Ishikawa (cell line): Measurements from ENCODE around the gene EXOC4.

Experiments used
- CEBPB ChIP-seq: IDR thresholded peaks from 2 replicates; pipeline ENCODE4 v1.6.1; 2012
- CREB1 ChIP-seq: IDR thresholded peaks from 2 replicates; pipeline ENCODE4 v1.6.1; 2012; ENCODE audit warnings: low read depth
- EGR1 ChIP-seq: IDR thresholded peaks from 2 replicates; pipeline ENCODE4 v1.6.1; 2012
- EP300 ChIP-seq: IDR thresholded peaks from 2 replicates; pipeline ENCODE4 v1.6.1; 2012; ENCODE audit warnings: borderline replicate concordance
- FOXM1 ChIP-seq: IDR thresholded peaks from 2 replicates; pipeline ENCODE4 v1.6.1; 2012; ENCODE audit warnings: low read depth, borderline replicate concordance
- MAX ChIP-seq: IDR thresholded peaks from 2 replicates; pipeline ENCODE4 v1.6.1; 2012
- NFIC ChIP-seq: IDR thresholded peaks from 2 replicates; pipeline ENCODE4 v1.6.1; 2012
- RAD21 ChIP-seq: IDR thresholded peaks from 2 replicates; pipeline ENCODE4 v1.6.1; 2012; ENCODE audit warnings: low read depth
- REST ChIP-seq: IDR thresholded peaks from 2 replicates; pipeline ENCODE4 v1.6.1; 2012; ENCODE audit warnings: low read depth, mild to moderate bottlenecking
- TAF1 ChIP-seq: IDR thresholded peaks from 2 replicates; pipeline ENCODE4 v1.6.1; 2012; ENCODE audit warnings: low read depth, mild to moderate bottlenecking
- TCF12 ChIP-seq: IDR thresholded peaks from 2 replicates; pipeline ENCODE4 v1.6.1; 2012; ENCODE audit warnings: low read depth
- TEAD4 ChIP-seq: IDR thresholded peaks from 2 replicates; pipeline ENCODE4 v1.6.1; 2012
- USF1 ChIP-seq: IDR thresholded peaks from 2 replicates; pipeline ENCODE4 v1.6.1; 2012
- YY1 ChIP-seq: IDR thresholded peaks from 2 replicates; pipeline ENCODE4 v1.6.1; 2012; ENCODE audit warnings: low read depth
- ZBTB7A ChIP-seq: IDR thresholded peaks from 2 replicates; pipeline ENCODE4 v1.6.1; 2012; ENCODE audit warnings: low read depth

The EXOC4 gene

GRCh38 chr7:133786401-133786937 is 533.6 kb downstream of the EXOC4 start:
- TF ChIP-seq USF1 = no peak
- no peak for TF ChIP-seq CREB1
- TF ChIP-seq CEBPB = no peak
- no peak for TF ChIP-seq REST
- no peak for TF ChIP-seq EP300
- no peak for TF ChIP-seq ZBTB7A
- no peak for TF ChIP-seq TAF1
- TF ChIP-seq FOXM1 = no peak
- TF ChIP-seq YY1 = no peak
- no peak for TF ChIP-seq EGR1
- no peak for TF ChIP-seq NFIC
- TF ChIP-seq TEAD4 = no peak
- TF ChIP-seq RAD21 = no peak
- TF ChIP-seq TCF12 = no peak
- no peak for TF ChIP-seq MAX

GRCh38 chr7:133789974-133790373 is 537.1 kb downstream of the EXOC4 start:
- TF ChIP-seq FOXM1 (no peak), TAF1 (no peak), EGR1 (no peak), USF1 (no peak), REST (no peak), CREB1 (no peak), NFIC (no peak), TCF12 (no peak), YY1 (no peak), RAD21 (no peak), ZBTB7A (no peak), CEBPB (no peak), TEAD4 (no peak), EP300 (no peak), MAX (no peak)

GRCh38 chr7:133790911-133791310 is 538.0 kb downstream of the EXOC4 start:
- TF ChIP-seq NFIC (no peak), REST (no peak), TEAD4 (no peak), FOXM1 (no peak), YY1 (no peak), CREB1 (no peak)

- TF ChIP-seq RAD21 (no peak), CREB1 (no peak), TCF12 (no peak), EP300 (no peak)
These were observed 541.6 kb downstream of the EXOC4 start for GRCh38 chr7:133794479-133794878.

- TF ChIP-seq USF1 = no peak
- no peak for TF ChIP-seq YY1
- TF ChIP-seq EP300 = no peak
- no peak for TF ChIP-seq EGR1
- TF ChIP-seq CREB1 = no peak
- TF ChIP-seq REST = no peak
- TF ChIP-seq ZBTB7A = no peak
- TF ChIP-seq TCF12 = no peak
- TF ChIP-seq TEAD4 = no peak
- TF ChIP-seq NFIC = no peak
- no peak for TF ChIP-seq MAX
- no peak for TF ChIP-seq RAD21
- TF ChIP-seq TAF1 = no peak
- TF ChIP-seq CEBPB = no peak
- no peak for TF ChIP-seq FOXM1
These were observed 542.3 kb downstream of the EXOC4 start for GRCh38 chr7:133795068-133795665.
